GM12878 (cell line): ENCODE measurements around the gene PVALEF. TPM values are rescaled to one million over a fixed set of nuclear protein-coding genes. Genes with fewer than 3 reads are reported as not detected.

Experiments
- ATAC-seq: fragments of 200-7000 bp; cut with Tn5 transposase; 3 replicates; pipeline ENCODE4 v1.9.1; 2020; ENCODE audit warnings: mild to moderate bottlenecking, moderate library complexity
- BruUV-seq: library from RNA; stranded (reverse); fragments of 400-500 nt; replicated peaks from 2 replicates; lab custom pipeline; 2021; lab: Mats Ljungman, UMichigan
- CTCF ChIA-PET: fragments of 300-600 bp; sonication (Branson Sonifier 250); formaldehyde crosslinking; extraction: SDS; loops from one replicate; lab custom pipeline; 2021; ENCODE audit warnings: inconsistent platforms; lab: Yijun Ruan, JAX
- POLR2A ChIA-PET: fragments of 350-600 bp; formaldehyde crosslinking; extraction: SDS; loops from one replicate; lab custom pipeline; 2021; ENCODE audit warnings: inconsistent platforms; lab: Charles Lee
- RAD21 ChIA-PET: fragments of 300-600 bp; sonication (Branson Sonifier 250); formaldehyde crosslinking; loops from one replicate; lab custom pipeline; 2023; ENCODE audit warnings: antibody characterized with exemption; ENCODE audit not compliant: unreplicated experiment; lab: Charles Lee
- SMC1A ChIA-PET: fragments of 300-600 bp; sonication (Branson Sonifier 250); formaldehyde crosslinking; loops from one replicate; lab custom pipeline; 2023; ENCODE audit not compliant: unreplicated experiment, uncharacterized antibody; lab: Charles Lee
- DNase-seq: peaks from one replicate; pipeline ENCODE4 v3.0.0-alpha.2; 2011; ENCODE audit warnings: low read depth, low spot score
- FAIRE-seq: peaks from 3 replicates; lab custom pipeline; 2011; peaks lifted over from hg19 to GRCh38; lab: Jason Lieb, UNC
- H2AFZ ChIP-seq: 2 replicates; pipeline ENCODE4 v1.6.0; 2011; ENCODE audit warnings: low read depth, low read length, control low read depth; ENCODE audit not compliant: control insufficient read depth
- H3K27ac ChIP-seq: 2 replicates; pipeline ENCODE4 v1.5.1; 2011; ENCODE audit warnings: control low read depth; ENCODE audit not compliant: control insufficient read depth, insufficient read depth
- H3K27me3 ChIP-seq, 2 experiments: replicated peaks in 1 of 2; 2 replicates each; pipeline versions ENCODE4 v1.6.0 to v1.6.1; 2011; ENCODE audit warnings: low read length in 1 of 2; ENCODE audit not compliant: control insufficient read depth in 2 of 2, insufficient read depth in 2 of 2
- H3K36me3 ChIP-seq, 2 experiments: 2 replicates each; pipeline ENCODE4 v1.5.1; 2011; ENCODE audit warnings: low read length in 1 of 2; ENCODE audit not compliant: control insufficient read depth in 2 of 2, insufficient read depth in 2 of 2
- H3K4me1 ChIP-seq: 2 replicates; pipeline ENCODE4 v1.6.1; 2011; ENCODE audit warnings: mild to moderate bottlenecking, low read length, moderate library complexity, mixed read lengths; ENCODE audit not compliant: control insufficient read depth, insufficient read depth
- H3K4me2 ChIP-seq: 2 replicates; pipeline ENCODE4 v1.6.0; 2011; ENCODE audit warnings: control low read depth; ENCODE audit not compliant: control insufficient read depth, insufficient read depth
- H3K4me3 ChIP-seq: fragments of 200-600 bp; sonication (generic); 2 replicates; pipeline ENCODE4 v1.5.1; 2016
- H3K79me2 ChIP-seq: 2 replicates; pipeline ENCODE4 v1.6.0; 2011; ENCODE audit warnings: low read length; ENCODE audit not compliant: control insufficient read depth, insufficient read depth
- H3K9ac ChIP-seq: 2 replicates; pipeline ENCODE4 v1.8.0; 2011; ENCODE audit warnings: low read length, control low read depth, mixed read lengths; ENCODE audit not compliant: control insufficient read depth, insufficient read depth
- H3K9me3 ChIP-seq: replicated peaks from 3 replicates; pipeline ENCODE4 v1.5.1; 2011; ENCODE audit warnings: mild to moderate bottlenecking, low read length; ENCODE audit not compliant: control insufficient read depth, insufficient read depth
- H4K20me1 ChIP-seq: 2 replicates; pipeline ENCODE4 v1.6.0; 2011; ENCODE audit not compliant: control insufficient read depth, insufficient read depth
- ASH2L ChIP-seq: fragments of 300-600, 200-600 bp; sonication (generic); IDR thresholded peaks from 2 replicates; pipeline ENCODE4 v1.6.1; 2017; ENCODE audit warnings: low read depth, mild to moderate bottlenecking, borderline replicate concordance
- BCL11A ChIP-seq: IDR thresholded peaks from 2 replicates; pipeline ENCODE4 v1.6.1; 2011; ENCODE audit warnings: low read depth, low read length
- CBX5 ChIP-seq: sonication (generic); IDR thresholded peaks from 2 replicates; pipeline ENCODE4 v1.6.1; 2016; ENCODE audit warnings: low read depth, moderate library complexity, mild to moderate bottlenecking, inconsistent platforms
- CREB1 ChIP-seq: IDR thresholded peaks from 2 replicates; pipeline ENCODE4 v1.6.1; 2012; ENCODE audit warnings: low read depth, mild to moderate bottlenecking, inconsistent platforms
- HDAC2 ChIP-seq: fragments of 200-600 bp; sonication (generic); IDR thresholded peaks from 2 replicates; pipeline ENCODE4 v1.6.1; 2017
- MXI1 ChIP-seq: fragments of 150-350 bp; IDR thresholded peaks from 2 replicates; pipeline ENCODE4 v1.6.1; 2011; ENCODE audit warnings: low read depth, mild to moderate bottlenecking, inconsistent platforms, low read length, improper control_type of control experiment
- NFYB ChIP-seq: IDR thresholded peaks from 2 replicates; pipeline ENCODE4 v1.6.1; 2011; ENCODE audit warnings: low read depth, mild to moderate bottlenecking, low read length, improper control_type of control experiment, moderate library complexity; ENCODE audit not compliant: insufficient read depth
- PAX8 ChIP-seq: fragments of 450-650 bp; IDR thresholded peaks from 2 replicates; pipeline ENCODE4 v1.6.1; 2017; ENCODE audit warnings: mild to moderate bottlenecking, moderate library complexity
- POU2F2 ChIP-seq: IDR thresholded peaks from 3 replicates; pipeline ENCODE4 v1.6.1; 2011; ENCODE audit warnings: low read depth, mild to moderate bottlenecking, low read length, borderline replicate concordance
- SMAD1 ChIP-seq: fragments of 450-650 bp; IDR thresholded peaks from 2 replicates; pipeline ENCODE4 v1.6.1; 2018; ENCODE audit warnings: mild to moderate bottlenecking, low read depth; ENCODE audit not compliant: partially characterized antibody
- SRF ChIP-seq, 2 experiments: IDR thresholded peaks; 2 replicates each; pipeline ENCODE4 v1.6.1; 2011; ENCODE audit warnings: low read depth in 2 of 2, low read length in 2 of 2, mild to moderate bottlenecking in 1 of 2, moderate library complexity in 1 of 2
- STAT1 ChIP-seq: fragments of 450-650 bp; conservative IDR thresholded peaks from 2 replicates; pipeline ENCODE4 v1.6.1; 2014; ENCODE audit warnings: antibody characterized with exemption, mild to moderate bottlenecking
- WGBS: methylation state at CpG from one replicate; pipeline ENCODE4 v1.1.6; 2016; ENCODE audit warnings: low lambda C conversion rate; ENCODE audit not compliant: insufficient replicate concordance, insufficient coverage; ENCODE audit errors: missing lambda C conversion rate; 5-methylcytosine and 5-hydroxymethylcytosine counted together
- in situ Hi-C: fragments of 300-500 bp; cut with MboI; formaldehyde crosslinking; loops from 9 replicates; pipeline ENCODE4 v1.14.3; 2018; ENCODE audit warnings: mixed read lengths
- intact Hi-C: fragments of 100-400 bp; cut with micrococcal nuclease; formaldehyde crosslinking; loops from one replicate; pipeline ENCODE4 v1.14.2; 2022; ENCODE audit not compliant: unreplicated experiment
- polyA plus RNA-seq, 11 experiments: library from polyadenylated mRNA; depleted of rRNA in 4 of 11; unstranded in 6 of 11; stranded (reverse) in 5 of 11; fragments of >200 nt; fragmentation: Nextera tagmentation in 4 of 11; fragmentation: Illumina TruSeq in 1 of 11; extraction: Ambion mirVana in 4 of 11; extraction: Trizol in 1 of 11; gene quantifications; 1 replicate in 1 of 11; 2 replicates in 10 of 11; pipeline versions ENCODE4 v1.2.1 to v1.2.3, GENCODE V29; 2011 to 2016; ENCODE audit warnings: inconsistent platforms in 2 of 11, missing spikeins in 2 of 11, low read depth in 1 of 11
- total RNA-seq, 4 experiments: library from RNA; depleted of rRNA in 3 of 4; stranded (reverse); fragments of >200 nt in 3 of 4; fragmentation: Illumina TruSeq in 1 of 4; extraction: Trizol in 1 of 4; gene quantifications; 2 replicates each; pipeline versions ENCODE4 v1.2.1 to v1.2.3, GENCODE V29; 2013 to 2021
- TF ChIP-seq, protein P1 (sequence below): IDR thresholded peaks from 2 replicates; pipeline ENCODE4 v1.6.1; 2011; ENCODE audit warnings: borderline replicate concordance, low read depth, mild to moderate bottlenecking, moderate library complexity, low read length; ENCODE audit not compliant: insufficient read depth, poor library complexity, severe bottlenecking
- TF ChIP-seq, protein P2 (sequence below): fragments of 450-650 bp; IDR thresholded peaks from 2 replicates; pipeline ENCODE4 v1.6.1; 2016; ENCODE audit warnings: mild to moderate bottlenecking, moderate library complexity, borderline replicate concordance
- TF ChIP-seq, protein P3 (sequence below): fragments of 450-650 bp; IDR thresholded peaks from 2 replicates; pipeline ENCODE4 v1.6.1; 2014; ENCODE audit warnings: mild to moderate bottlenecking

The PVALEF gene
- total and polyA plus RNA-seq, 10 of the 15 experiments (the other 5 are each of a cell fraction or from before 2014, with no cell fraction given), result not detected

DNA sequence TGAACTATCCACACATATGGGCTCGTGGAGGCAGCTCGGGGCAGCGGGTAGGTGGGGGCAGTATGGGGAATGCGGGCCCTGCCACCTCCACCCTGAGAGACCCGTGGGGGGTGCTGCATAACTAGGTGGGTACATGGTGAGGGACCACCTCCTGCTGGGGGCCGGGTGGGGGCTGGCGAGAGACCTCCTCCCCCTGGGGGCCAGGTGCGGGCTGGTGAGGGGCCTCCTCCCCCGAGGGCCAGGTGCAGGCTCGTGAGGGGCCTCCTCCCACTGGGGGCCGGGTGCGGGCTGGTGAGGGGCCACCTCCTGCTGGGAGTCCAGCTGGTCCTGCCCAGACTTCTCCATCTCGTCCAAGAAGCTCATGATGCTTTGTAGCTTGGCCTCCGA, 32.1 kb downstream of the PVALEF start (continued):
- TF ChIP-seq, protein P1, sequence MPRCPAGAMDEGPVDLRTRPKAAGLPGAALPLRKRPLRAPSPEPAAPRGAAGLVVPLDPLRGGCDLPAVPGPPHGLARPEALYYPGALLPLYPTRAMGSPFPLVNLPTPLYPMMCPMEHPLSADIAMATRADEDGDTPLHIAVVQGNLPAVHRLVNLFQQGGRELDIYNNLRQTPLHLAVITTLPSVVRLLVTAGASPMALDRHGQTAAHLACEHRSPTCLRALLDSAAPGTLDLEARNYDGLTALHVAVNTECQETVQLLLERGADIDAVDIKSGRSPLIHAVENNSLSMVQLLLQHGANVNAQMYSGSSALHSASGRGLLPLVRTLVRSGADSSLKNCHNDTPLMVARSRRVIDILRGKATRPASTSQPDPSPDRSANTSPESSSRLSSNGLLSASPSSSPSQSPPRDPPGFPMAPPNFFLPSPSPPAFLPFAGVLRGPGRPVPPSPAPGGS, result no peak
- TF ChIP-seq SRF (IDR thresholded peaks at IDR 0.05; ENCODE audit: low read depth in 2 of 2, low read length in 2 of 2), result no peak
- TF ChIP-seq, protein P2, sequence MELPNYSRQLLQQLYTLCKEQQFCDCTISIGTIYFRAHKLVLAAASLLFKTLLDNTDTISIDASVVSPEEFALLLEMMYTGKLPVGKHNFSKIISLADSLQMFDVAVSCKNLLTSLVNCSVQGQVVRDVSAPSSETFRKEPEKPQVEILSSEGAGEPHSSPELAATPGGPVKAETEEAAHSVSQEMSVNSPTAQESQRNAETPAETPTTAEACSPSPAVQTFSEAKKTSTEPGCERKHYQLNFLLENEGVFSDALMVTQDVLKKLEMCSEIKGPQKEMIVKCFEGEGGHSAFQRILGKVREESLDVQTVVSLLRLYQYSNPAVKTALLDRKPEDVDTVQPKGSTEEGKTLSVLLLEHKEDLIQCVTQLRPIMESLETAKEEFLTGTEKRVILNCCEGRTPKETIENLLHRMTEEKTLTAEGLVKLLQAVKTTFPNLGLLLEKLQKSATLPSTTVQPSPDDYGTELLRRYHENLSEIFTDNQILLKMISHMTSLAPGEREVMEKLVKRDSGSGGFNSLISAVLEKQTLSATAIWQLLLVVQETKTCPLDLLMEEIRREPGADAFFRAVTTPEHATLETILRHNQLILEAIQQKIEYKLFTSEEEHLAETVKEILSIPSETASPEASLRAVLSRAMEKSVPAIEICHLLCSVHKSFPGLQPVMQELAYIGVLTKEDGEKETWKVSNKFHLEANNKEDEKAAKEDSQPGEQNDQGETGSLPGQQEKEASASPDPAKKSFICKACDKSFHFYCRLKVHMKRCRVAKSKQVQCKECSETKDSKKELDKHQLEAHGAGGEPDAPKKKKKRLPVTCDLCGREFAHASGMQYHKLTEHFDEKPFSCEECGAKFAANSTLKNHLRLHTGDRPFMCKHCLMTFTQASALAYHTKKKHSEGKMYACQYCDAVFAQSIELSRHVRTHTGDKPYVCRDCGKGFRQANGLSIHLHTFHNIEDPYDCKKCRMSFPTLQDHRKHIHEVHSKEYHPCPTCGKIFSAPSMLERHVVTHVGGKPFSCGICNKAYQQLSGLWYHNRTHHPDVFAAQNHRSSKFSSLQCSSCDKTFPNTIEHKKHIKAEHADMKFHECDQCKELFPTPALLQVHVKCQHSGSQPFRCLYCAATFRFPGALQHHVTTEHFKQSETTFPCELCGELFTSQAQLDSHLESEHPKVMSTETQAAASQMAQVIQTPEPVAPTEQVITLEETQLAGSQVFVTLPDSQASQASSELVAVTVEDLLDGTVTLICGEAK, result no peak

DNA sequence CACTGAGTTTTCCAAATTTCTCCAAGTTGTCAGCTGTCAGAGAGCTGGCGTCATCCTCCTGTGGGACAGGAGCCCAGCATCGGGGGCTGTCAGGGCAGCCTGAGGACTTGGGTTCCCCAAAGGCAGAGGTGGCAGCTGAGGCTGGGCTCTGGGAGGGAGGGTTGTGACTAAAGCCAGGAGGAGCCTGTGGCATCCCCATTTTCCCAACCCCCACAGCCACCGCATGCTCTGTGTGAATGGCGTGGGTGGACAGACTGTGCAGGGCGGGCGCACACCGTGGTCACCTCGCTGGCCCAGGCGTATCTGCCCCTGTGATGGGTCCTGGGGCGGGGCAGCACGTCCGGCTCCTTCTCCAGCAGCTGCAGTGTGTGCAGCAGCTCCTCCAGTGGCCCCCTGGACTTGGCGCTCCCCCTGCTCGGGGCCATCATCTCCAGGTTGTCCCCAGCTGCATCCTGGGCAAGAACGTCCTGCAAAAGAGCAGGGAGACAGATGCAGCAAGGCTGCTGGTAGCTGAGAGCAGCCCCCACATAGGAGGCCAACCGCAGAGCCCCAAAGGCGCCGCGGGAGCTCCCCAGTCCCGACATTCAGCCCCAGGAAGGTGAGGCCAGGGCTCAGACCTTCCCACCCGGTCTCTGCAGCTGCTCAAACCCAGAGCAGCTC, 32.7 kb downstream of the PVALEF start:
- intact Hi-C loops (no loop called here), in situ Hi-C loops (no loop called here)
- H3K4me2 ChIP-seq, result no peak overlapping the region
- 78% methylated on average over 21 of the region's 21 CpGs for WGBS
- no peaks in the 10 kb centered on the region for H3K9me3 ChIP-seq
- CTCF ChIA-PET, result interaction anchor here (0.7 to 0.9 kb wide), 2 partner anchors 43 to 287 kb away, joined by 3 read pairs; no protein-coding TSS in a partner anchor
- DNase-seq, result no peak
- H3K4me3 ChIP-seq, result no peak overlapping the region
- H3K27me3 ChIP-seq, result no peaks in the 10 kb centered on the region
- SMC1A ChIA-PET, result interaction anchor here (0.6 to 1.2 kb wide), 2 partner anchors 25 to 682 kb away, joined by 3 to 4 read pairs; partner anchors contain the start of gene CEP131
- no peak overlapping the region for H3K27ac ChIP-seq
- H2AFZ ChIP-seq, result no peak overlapping the region
- FAIRE-seq, result no peak
- TF ChIP-seq CREB1 (no peak), POU2F2 (no peak), SMAD1 (no peak), STAT1 (no peak), ASH2L (no peak), CBX5 (no peak), BCL11A (no peak), SRF (IDR thresholded peaks at IDR 0.05; ENCODE audit: low read depth in 2 of 2, low read length in 2 of 2) (no peak), HDAC2 (no peak), MXI1 (no peak), PAX8 (no peak), NFYB (no peak)
- TF ChIP-seq, protein P3, sequence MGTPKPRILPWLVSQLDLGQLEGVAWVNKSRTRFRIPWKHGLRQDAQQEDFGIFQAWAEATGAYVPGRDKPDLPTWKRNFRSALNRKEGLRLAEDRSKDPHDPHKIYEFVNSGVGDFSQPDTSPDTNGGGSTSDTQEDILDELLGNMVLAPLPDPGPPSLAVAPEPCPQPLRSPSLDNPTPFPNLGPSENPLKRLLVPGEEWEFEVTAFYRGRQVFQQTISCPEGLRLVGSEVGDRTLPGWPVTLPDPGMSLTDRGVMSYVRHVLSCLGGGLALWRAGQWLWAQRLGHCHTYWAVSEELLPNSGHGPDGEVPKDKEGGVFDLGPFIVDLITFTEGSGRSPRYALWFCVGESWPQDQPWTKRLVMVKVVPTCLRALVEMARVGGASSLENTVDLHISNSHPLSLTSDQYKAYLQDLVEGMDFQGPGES, result no peak
- H3K4me1 ChIP-seq, result peaks cover 3% of the 10 kb centered on the region; the same call in 1 of the 2 replicates
- no peaks in the 10 kb centered on the region for H4K20me1 ChIP-seq
- no peaks in the 10 kb centered on the region for H3K79me2 ChIP-seq
- ATAC-seq, result no peak
- H3K36me3 ChIP-seq, result peaks cover 4 to 7% of the 10 kb centered on the region in 2 experiments; a peak in 2 of 4 replicates
- POLR2A ChIA-PET, result no interaction called here
- BruUV-seq, result no TSS peak
- no peak overlapping the region for H3K9ac ChIP-seq
- RAD21 ChIA-PET, result no interaction called here
